Hepatocyte (in vitro differentiated cells): ENCODE results near the gene GRIK4. TPM values are rescaled to one million over a fixed set of nuclear protein-coding genes. Genes with fewer than 3 reads are reported as not detected.

ENCODE experiments used
- DNase-seq: peaks from one replicate; pipeline ENCODE4 v3.0.0-alpha.2; 2016; ENCODE audit warnings: low spot score
- H2AFZ ChIP-seq: fragments of 200-600 bp; sonication (generic); 2 replicates; pipeline ENCODE4 v1.6.0; 2016; ENCODE audit warnings: antibody characterized with exemption, mild to moderate bottlenecking
- H3K27ac ChIP-seq: fragments of 200-600 bp; sonication (generic); 2 replicates; pipeline ENCODE4 v1.5.1; 2016; ENCODE audit warnings: mild to moderate bottlenecking
- H3K27me3 ChIP-seq: fragments of 200-600 bp; sonication (generic); 2 replicates; pipeline ENCODE4 v1.6.1; 2016
- H3K36me3 ChIP-seq: fragments of 200-600 bp; sonication (generic); replicated peaks from 2 replicates; pipeline ENCODE4 v1.5.1; 2016; ENCODE audit warnings: low read depth; ENCODE audit not compliant: insufficient read depth
- H3K4me1 ChIP-seq: fragments of 200-600 bp; sonication (generic); 2 replicates; pipeline ENCODE4 v1.5.1; 2016; ENCODE audit warnings: mild to moderate bottlenecking, moderate library complexity; ENCODE audit not compliant: insufficient read depth
- H3K4me2 ChIP-seq: fragments of 200-600 bp; sonication (generic); 2 replicates; pipeline ENCODE4 v1.6.0; 2016
- H3K4me3 ChIP-seq: fragments of 200-600 bp; sonication (generic); 2 replicates; pipeline ENCODE4 v1.5.1; 2016; ENCODE audit warnings: mild to moderate bottlenecking
- H3K79me2 ChIP-seq: fragments of 200-600 bp; sonication (generic); 2 replicates; pipeline ENCODE4 v1.6.0; 2017; ENCODE audit warnings: mild to moderate bottlenecking
- H3K9me2 ChIP-seq: fragments of 200-600 bp; sonication (generic); replicated peaks from 2 replicates; pipeline ENCODE4 v1.6.0; 2017; ENCODE audit warnings: mild to moderate bottlenecking; ENCODE audit not compliant: insufficient read depth
- H3K9me3 ChIP-seq: fragments of 200-600 bp; sonication (generic); 2 replicates; pipeline ENCODE4 v1.5.1; 2016; ENCODE audit warnings: low read depth, mild to moderate bottlenecking
- H4K20me1 ChIP-seq: fragments of 200-600 bp; sonication (generic); 2 replicates; pipeline ENCODE4 v1.6.0; 2016; ENCODE audit warnings: mild to moderate bottlenecking; ENCODE audit not compliant: insufficient read depth, poor library complexity, severe bottlenecking
- EZH2 ChIP-seq: fragments of 200-600 bp; sonication (generic); IDR thresholded peaks from 2 replicates; pipeline ENCODE4 v1.6.1; 2016; ENCODE audit warnings: antibody characterized with exemption, mild to moderate bottlenecking, borderline replicate concordance
- EZH2phosphoT487 ChIP-seq: fragments of 200-600 bp; sonication (generic); IDR thresholded peaks from one replicate; pipeline ENCODE4 v1.6.1; 2018; ENCODE audit warnings: antibody characterized with exemption, mild to moderate bottlenecking, low read depth, moderate library complexity; ENCODE audit not compliant: unreplicated experiment, severe bottlenecking
- WGBS: methylation state at CpG from one replicate; pipeline ENCODE4 v1.1.6; 2016; ENCODE audit warnings: low lambda C conversion rate; ENCODE audit errors: missing lambda C conversion rate; 5-methylcytosine and 5-hydroxymethylcytosine counted together
- polyA plus RNA-seq: library from polyadenylated mRNA; unstranded; fragments of >200 nt; fragmentation: Nextera tagmentation; extraction: Ambion mirVana; gene quantifications from 2 replicates; pipeline ENCODE4 v1.2.1, GENCODE V29; 2016
- total RNA-seq: library from RNA; depleted of rRNA; stranded (reverse); fragments of >200 nt; gene quantifications from 2 replicates; pipeline ENCODE4 v1.2.3, GENCODE V29; 2014
- TF ChIP-seq, protein P1 (sequence below): fragments of 200-600 bp; sonication (generic); IDR thresholded peaks from 2 replicates; pipeline ENCODE4 v1.5.1; 2016; ENCODE audit warnings: antibody characterized with exemption, mild to moderate bottlenecking; ENCODE audit not compliant: poor library complexity

GRIK4 gene
- total and polyA plus RNA-seq, 2 experiments from 2014 or later, result 1.5 to 2.3 TPM

DNA sequence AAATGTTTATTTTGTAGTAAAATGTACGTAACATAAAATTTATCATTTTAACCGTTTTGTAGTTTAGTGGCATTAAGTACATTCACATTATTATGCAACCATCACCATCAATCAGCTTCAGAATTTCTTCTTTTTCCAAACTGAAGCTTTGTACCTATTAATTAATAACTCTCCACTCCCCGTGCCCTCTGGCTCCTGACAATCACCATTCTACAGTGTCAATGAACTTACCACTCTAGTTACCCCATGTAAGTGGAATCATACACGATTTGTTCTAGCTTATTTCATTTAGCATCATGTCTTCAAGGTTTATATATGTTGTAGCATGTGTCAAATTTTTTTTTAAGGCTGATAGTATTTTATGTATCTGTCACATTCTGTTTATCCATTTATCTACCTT, 522.1 kb downstream of the GRIK4 start:
- TF ChIP-seq EZH2 (no peak), EZH2phosphoT487 (no peak)
- TF ChIP-seq, protein P1, sequence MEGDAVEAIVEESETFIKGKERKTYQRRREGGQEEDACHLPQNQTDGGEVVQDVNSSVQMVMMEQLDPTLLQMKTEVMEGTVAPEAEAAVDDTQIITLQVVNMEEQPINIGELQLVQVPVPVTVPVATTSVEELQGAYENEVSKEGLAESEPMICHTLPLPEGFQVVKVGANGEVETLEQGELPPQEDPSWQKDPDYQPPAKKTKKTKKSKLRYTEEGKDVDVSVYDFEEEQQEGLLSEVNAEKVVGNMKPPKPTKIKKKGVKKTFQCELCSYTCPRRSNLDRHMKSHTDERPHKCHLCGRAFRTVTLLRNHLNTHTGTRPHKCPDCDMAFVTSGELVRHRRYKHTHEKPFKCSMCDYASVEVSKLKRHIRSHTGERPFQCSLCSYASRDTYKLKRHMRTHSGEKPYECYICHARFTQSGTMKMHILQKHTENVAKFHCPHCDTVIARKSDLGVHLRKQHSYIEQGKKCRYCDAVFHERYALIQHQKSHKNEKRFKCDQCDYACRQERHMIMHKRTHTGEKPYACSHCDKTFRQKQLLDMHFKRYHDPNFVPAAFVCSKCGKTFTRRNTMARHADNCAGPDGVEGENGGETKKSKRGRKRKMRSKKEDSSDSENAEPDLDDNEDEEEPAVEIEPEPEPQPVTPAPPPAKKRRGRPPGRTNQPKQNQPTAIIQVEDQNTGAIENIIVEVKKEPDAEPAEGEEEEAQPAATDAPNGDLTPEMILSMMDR, result no peak
- Histone ChIP-seq H3K9me3 (no peaks in the 10 kb centered on the region), H3K4me1 (peaks cover 5% of the 10 kb centered on the region), H3K79me2 (peaks cover 68% of the 10 kb centered on the region), H3K4me3 (no peak overlapping the region), H4K20me1 (no peaks in the 10 kb centered on the region), H3K4me2 (no peak overlapping the region), H3K9me2 (no peaks in the 10 kb centered on the region), H3K27me3 (no peaks in the 10 kb centered on the region), H3K27ac (no peak overlapping the region), H2AFZ (no peak overlapping the region), H3K36me3 (no peaks in the 10 kb centered on the region)
- 85% methylated on average over 4 of the region's 4 CpGs for WGBS
- no peak for DNase-seq

DNA sequence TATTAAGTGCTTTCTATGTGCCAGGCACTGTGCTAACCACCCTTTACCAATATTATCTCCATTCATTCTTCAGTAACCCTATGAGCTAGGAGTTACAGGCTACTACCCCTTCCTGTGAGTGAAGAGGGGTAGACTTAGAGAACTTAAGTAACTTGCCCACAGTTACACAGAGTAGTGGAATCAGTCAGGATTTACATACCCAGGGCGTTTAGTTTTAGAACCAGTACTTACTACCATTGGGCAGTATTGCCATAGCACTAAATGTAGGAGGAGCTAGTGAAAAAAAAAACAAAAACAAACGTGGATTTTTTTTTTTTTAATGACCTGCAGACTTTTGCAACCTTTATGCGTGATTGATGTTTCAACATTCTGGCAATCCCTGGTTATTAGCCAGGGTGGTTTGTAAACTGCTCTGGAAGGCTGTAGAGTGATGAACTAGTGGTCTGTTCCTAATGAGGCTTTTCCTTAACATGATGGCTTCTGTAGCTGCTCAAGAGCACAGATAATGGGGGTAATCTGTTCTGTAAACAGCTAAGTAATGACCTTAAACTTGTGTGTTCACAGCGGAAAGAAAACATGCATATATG, 523.7 kb downstream of the GRIK4 start:
- no peak overlapping the region for H2AFZ ChIP-seq
- H3K4me3 ChIP-seq, result no peak overlapping the region
- peaks cover 61% of the 10 kb centered on the region for H3K79me2 ChIP-seq
- no peaks in the 10 kb centered on the region for H3K9me3 ChIP-seq
- WGBS, result 57% methylated on average over 4 of the region's 4 CpGs
- no peak for TF ChIP-seq EZH2
- no peaks in the 10 kb centered on the region for H3K9me2 ChIP-seq
- H3K27ac ChIP-seq, result no peak overlapping the region
- peaks cover 8% of the 10 kb centered on the region for H3K4me1 ChIP-seq
- no peak for DNase-seq
- H3K36me3 ChIP-seq, result no peaks in the 10 kb centered on the region
- no peaks in the 10 kb centered on the region for H3K27me3 ChIP-seq
- no peak overlapping the region for H3K4me2 ChIP-seq
- H4K20me1 ChIP-seq, result no peaks in the 10 kb centered on the region

DNA sequence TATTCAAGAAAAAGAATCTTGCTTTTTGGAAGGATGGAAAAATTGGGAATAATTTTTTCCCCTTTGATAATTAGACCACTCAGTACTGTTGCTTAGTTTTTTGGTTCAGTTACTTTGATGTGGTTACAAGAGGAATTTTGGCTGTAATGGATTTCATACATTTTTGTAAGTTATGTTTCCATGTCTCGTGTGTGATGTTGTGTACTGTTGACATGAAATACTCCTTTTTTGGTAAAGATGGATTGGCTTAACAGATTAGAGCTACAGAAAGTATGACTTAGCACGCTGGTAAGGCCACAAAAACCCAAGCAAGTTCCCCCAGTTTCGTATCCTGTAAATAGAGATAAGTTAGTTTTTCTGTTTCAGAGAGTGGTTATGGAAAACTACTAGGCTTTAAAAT, 524.2 kb downstream of the GRIK4 start:
- no peaks in the 10 kb centered on the region for H3K9me2 ChIP-seq
- H3K27me3 ChIP-seq, result no peaks in the 10 kb centered on the region
- H3K4me2 ChIP-seq, result no peak overlapping the region
- peaks cover 62% of the 10 kb centered on the region for H3K79me2 ChIP-seq
- H4K20me1 ChIP-seq, result no peaks in the 10 kb centered on the region
- H3K4me1 ChIP-seq, result peaks cover 8% of the 10 kb centered on the region
- H3K27ac ChIP-seq, result peak overlapping the region; percentile 33
- no peak for TF ChIP-seq EZH2
- TF ChIP-seq EZH2phosphoT487, result no peak
- TF ChIP-seq, protein P1, result no peak
- no peak overlapping the region for H3K4me3 ChIP-seq
- WGBS, result 63% methylated on average over 3 of the region's 3 CpGs
- no peaks in the 10 kb centered on the region for H3K9me3 ChIP-seq
- H3K36me3 ChIP-seq, result no peaks in the 10 kb centered on the region
- DNase-seq, result no peak
- no peak overlapping the region for H2AFZ ChIP-seq

DNA sequence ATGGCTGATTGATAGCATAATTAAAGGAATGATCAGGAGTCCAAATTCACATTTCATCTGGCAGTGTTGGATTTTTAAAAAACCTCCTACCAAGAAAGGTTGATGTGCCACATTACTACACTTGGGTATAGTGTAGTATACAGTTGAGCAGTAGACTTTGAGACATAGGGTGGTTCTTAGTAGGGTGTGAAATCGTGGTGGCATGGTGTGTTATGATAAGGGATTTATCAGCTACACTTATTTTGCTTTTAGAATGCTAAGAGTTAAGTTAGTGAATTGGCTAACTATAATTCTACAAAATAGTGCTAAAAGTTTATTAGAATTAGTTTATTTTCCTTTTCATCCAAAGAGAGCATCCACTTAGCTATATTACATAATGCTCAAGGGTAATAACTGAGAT, 525.5 kb downstream of the GRIK4 start:
- DNase-seq, result no peak
- WGBS, result 80% methylated on average over 1 of the region's 1 CpG
- Histone ChIP-seq H3K4me1 (peaks cover 8% of the 10 kb centered on the region), H3K4me2 (no peak overlapping the region), H4K20me1 (no peaks in the 10 kb centered on the region), H3K36me3 (no peaks in the 10 kb centered on the region), H3K79me2 (peaks cover 63% of the 10 kb centered on the region), H3K9me2 (no peaks in the 10 kb centered on the region), H3K9me3 (no peaks in the 10 kb centered on the region), H3K4me3 (no peak overlapping the region), H2AFZ (no peak overlapping the region), H3K27me3 (no peaks in the 10 kb centered on the region), H3K27ac (no peak overlapping the region)
- TF ChIP-seq EZH2, result no peak
- TF ChIP-seq EZH2phosphoT487, result no peak
- TF ChIP-seq, protein P1, result no peak

Other genes starting within 250 kb of the GRIK4 start
- gene TLCD5, start 186.4 kb upstream of the GRIK4 start, total RNA-seq, result 9.0 and 10.7 TPM in 2 replicates
- 8.7 and 10.3 TPM in 2 replicates for gene TLCD5, start 186.4 kb upstream of the GRIK4 start, polyA plus RNA-seq
- 69.9 and 75.1 TPM in 2 replicates for gene ARHGEF12, start 175.3 kb upstream of the GRIK4 start, total RNA-seq
- gene ARHGEF12, start 175.3 kb upstream of the GRIK4 start, polyA plus RNA-seq, result 21.2 and 22.9 TPM in 2 replicates